Spinal cord (tissue), 10 donors: ENCODE results near the gene PTPN3. TPM values are rescaled to one million over a fixed set of nuclear protein-coding genes. Genes with fewer than 3 reads are reported as not detected.

ENCODE experiments used
- DNase-seq, 6 donors: peaks; one replicate each; pipeline versions ENCODE4 v3.0.0 to v3.0.0-alpha.2; 2013 to 2015; ENCODE audit warnings: low spot score in 6 of 6, low read depth in 4 of 6
- H3K27ac ChIP-seq: one replicate; pipeline ENCODE4 v1.5.1; 2013; ENCODE audit warnings: low read depth, low read length, control low read depth
- H3K27me3 ChIP-seq: one replicate; pipeline ENCODE4 v1.6.1; 2013; ENCODE audit warnings: low read length; ENCODE audit not compliant: control insufficient read depth, insufficient read depth
- H3K36me3 ChIP-seq: one replicate; pipeline ENCODE4 v1.6.1; 2013; ENCODE audit warnings: low read length; ENCODE audit not compliant: control insufficient read depth, insufficient read depth
- H3K4me1 ChIP-seq: one replicate; pipeline ENCODE4 v1.6.1; 2013; ENCODE audit warnings: low read length; ENCODE audit not compliant: control insufficient read depth, insufficient read depth
- H3K4me3 ChIP-seq: one replicate; pipeline ENCODE4 v1.5.1; 2013; ENCODE audit warnings: low read depth, low read length, control low read depth
- H3K9me3 ChIP-seq: one replicate; pipeline ENCODE4 v1.6.1; 2013; ENCODE audit warnings: low read length; ENCODE audit not compliant: control insufficient read depth, insufficient read depth
- WGBS: methylation state at CpG from one replicate; pipeline ENCODE4 v1.1.5; 2013; ENCODE audit warnings: missing lambda C conversion rate; ENCODE audit not compliant: insufficient coverage; 5-methylcytosine and 5-hydroxymethylcytosine counted together
- polyA plus RNA-seq, 2 donors: library from polyadenylated mRNA; unstranded; fragments of 120-200 nt; gene quantifications; one replicate each; pipeline ENCODE4 v1.2.1, GENCODE V29; 2013; ENCODE audit not compliant: insufficient read length in 2 of 2
- total RNA-seq, 2 donors: library from RNA; depleted of rRNA in 1 of 2; stranded (reverse); fragments of 120-200 nt in 1 of 2; fragments of >200 nt in 1 of 2; gene quantifications; one replicate each; pipeline versions ENCODE4 v1.2.3 to v1.2.4, GENCODE V29; 2013 to 2014
- donor health status: healthy.

Gene PTPN3
- total and polyA plus RNA-seq, 4 donors = 2.3 to 8.1 (median 7.1) TPM

DNA sequence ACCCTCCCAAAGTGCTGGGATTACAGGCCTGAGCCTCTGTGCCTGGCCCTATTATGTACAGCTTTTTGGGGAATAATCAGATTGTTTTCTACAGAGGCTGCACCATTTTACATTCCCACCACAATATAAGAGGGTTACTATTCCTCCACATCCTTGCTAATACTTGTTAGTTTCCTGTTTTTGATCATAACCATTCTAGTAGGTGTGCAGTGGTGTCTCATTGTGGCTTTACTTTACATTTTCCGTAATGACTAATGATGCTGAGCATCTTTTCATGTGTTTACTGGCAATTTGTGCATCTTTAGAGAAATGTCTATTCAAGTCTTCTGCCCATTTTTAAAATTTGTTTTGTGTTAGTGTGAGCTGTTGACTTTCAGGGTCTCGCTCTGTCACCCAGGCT lies 18.3 kb downstream of the PTPN3 start:
- H3K27ac ChIP-seq = no peak overlapping the region
- H3K4me3 ChIP-seq = no peak overlapping the region
- H3K4me1 ChIP-seq = peaks cover 18% of the 10 kb centered on the region
- WGBS = 100% methylated on average over 1 of the region's 2 CpGs
- no peak for DNase-seq
- peaks cover 5% of the 10 kb centered on the region for H3K36me3 ChIP-seq
- H3K9me3 ChIP-seq = no peaks in the 10 kb centered on the region
- peaks cover 5% of the 10 kb centered on the region for H3K27me3 ChIP-seq

DNA sequence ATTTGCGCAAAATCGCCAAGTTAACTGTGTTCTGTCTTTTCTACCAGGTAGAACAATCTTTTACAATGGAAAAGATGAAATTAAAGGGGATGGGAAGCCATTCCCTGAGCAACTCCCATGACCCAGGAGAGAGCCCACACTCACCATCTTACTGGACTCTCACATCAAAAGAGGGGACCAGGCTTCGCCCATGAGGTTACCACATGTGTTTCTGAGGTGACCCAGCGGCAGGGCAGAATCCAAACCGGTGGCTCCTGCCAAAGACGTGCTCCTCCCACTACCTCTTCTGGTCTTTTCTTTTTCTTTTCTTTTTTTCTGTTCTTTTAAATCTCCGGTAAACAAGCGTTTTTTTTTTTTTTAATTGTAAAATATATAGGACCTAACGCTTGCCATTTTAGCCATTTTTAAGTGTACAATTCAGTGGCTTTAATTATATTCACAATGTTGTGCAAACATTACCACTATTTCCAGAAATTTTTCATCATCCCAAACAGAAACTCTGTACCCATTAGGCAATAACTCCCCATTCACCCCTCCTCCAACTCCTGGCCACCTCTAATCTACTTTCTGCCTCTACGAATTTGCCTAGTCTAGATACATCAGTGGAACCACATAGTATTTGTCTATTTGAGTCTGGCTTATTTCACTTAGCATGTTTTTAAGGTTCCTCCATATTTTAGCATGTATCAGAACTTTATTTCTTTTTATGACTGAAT lies 19.3 kb downstream of the PTPN3 start:
- peaks cover 5% of the 10 kb centered on the region for H3K27me3 ChIP-seq
- 84% methylated on average over 2 of the region's 10 CpGs for WGBS
- peaks cover 18% of the 10 kb centered on the region for H3K4me1 ChIP-seq
- no peaks in the 10 kb centered on the region for H3K36me3 ChIP-seq
- DNase-seq = no peak
- H3K27ac ChIP-seq = no peak overlapping the region
- no peaks in the 10 kb centered on the region for H3K9me3 ChIP-seq
- H3K4me3 ChIP-seq = no peak overlapping the region

DNA sequence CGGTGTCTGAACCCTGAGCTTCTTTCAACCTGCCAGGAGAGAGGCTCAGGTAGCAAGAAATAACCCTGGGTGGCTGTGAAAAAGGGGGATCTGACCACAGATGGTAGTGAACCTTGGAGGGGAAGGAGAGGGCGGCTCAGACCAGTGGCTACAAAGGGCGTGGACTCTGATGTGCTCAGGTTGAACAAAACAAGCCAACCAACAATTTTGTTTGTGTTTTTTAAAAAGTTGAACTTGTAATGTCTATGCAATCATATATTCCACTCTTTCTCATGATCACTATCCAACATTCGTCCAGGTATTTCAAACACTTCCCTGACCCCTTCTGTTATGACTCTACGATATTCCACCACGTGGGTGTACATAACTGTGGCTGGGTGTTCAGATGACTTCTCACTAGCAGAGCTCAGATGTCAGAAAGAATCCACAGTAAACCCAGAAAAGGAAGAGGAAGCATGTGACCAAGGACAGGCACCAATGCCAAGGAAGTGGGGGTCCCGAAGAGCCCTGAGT lies 20.0 kb downstream of the PTPN3 start:
- WGBS = 89% methylated on average over 2 of the region's 7 CpGs
- peaks cover 16% of the 10 kb centered on the region for H3K4me1 ChIP-seq
- no peak overlapping the region for H3K27ac ChIP-seq
- DNase-seq = no peak
- H3K27me3 ChIP-seq = peaks cover 8% of the 10 kb centered on the region
- H3K36me3 ChIP-seq = no peaks in the 10 kb centered on the region
- no peaks in the 10 kb centered on the region for H3K9me3 ChIP-seq
- H3K4me3 ChIP-seq = no peak overlapping the region

DNA sequence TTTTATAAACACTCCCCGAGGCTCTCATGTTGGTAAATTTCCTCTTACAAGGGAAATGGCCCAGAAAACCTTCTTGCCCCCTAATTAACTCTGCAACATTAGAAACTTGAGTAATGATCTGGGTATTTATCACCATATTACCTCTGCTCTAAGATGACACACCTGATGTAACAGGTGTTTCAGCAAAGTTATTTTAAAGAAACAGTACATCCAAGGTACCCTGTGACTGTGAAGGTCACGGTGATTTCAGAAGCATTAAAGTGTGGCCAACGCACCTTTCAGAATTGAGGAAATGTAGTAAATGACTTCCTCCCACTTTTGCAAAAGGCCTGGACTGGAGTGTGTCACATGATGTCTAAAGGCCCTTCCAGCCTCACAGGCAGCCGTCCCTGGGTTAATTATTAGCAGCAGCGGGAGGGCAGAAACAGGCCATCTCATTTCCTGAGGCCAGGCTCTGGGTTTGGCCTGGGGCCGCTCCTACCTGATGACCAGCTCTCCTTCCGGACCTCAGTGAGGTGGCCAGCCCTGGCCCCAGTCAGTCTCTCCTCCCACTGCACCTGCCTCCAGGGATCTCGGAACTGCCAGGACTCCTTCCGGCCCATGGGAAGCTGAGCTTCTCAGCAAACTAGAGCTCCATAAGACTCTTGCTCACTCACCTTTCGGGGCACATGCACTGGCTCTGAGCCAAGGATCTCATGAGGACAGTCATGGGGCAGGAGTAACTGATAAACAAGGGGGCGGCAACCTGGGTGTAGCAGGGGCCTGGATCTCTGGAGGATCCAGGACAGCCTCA lies 20.7 kb downstream of the PTPN3 start:
- Histone ChIP-seq H3K4me1 (peaks cover 9% of the 10 kb centered on the region), H3K27me3 (peaks cover 5% of the 10 kb centered on the region), H3K4me3 (no peak overlapping the region), H3K9me3 (no peaks in the 10 kb centered on the region), H3K27ac (no peak overlapping the region), H3K36me3 (no peaks in the 10 kb centered on the region)
- no peak for DNase-seq
- 72% methylated on average over 9 of the region's 11 CpGs for WGBS

DNA sequence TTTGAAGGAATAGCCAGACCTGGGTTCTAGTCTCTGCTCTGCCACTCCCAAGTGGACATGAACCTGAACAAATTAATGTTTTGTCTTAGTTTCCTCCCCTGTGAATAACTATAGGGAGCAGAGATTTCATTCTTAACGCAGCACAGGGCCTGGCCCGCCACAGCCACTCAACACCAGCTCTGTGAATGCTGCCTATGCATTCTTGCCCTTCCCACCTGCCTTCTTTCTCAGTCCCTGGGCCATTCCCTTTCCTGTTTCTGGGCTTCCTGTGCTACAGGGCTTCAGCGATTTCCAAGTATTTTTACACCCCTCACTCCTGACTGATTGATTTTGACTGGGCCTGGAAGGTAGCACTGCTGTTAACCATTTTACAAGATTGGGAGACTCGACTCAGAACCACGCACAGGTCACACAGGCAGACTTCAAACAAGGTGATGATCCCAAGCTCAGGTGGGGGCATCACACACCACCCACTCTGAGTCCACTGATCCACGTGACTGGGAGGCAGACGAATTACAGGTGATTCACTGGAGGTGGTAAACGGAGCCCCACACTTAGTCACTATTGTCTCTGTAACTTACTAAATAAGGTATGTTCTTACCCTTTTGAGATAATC lies 21.4 kb downstream of the PTPN3 start:
- WGBS = 92% methylated on average over 4 of the region's 8 CpGs
- DNase-seq = no peak
- H3K27me3 ChIP-seq = peaks cover 4% of the 10 kb centered on the region
- H3K27ac ChIP-seq = no peak overlapping the region
- peaks cover 6% of the 10 kb centered on the region for H3K4me1 ChIP-seq
- H3K4me3 ChIP-seq = no peak overlapping the region
- no peaks in the 10 kb centered on the region for H3K9me3 ChIP-seq
- no peaks in the 10 kb centered on the region for H3K36me3 ChIP-seq

DNA sequence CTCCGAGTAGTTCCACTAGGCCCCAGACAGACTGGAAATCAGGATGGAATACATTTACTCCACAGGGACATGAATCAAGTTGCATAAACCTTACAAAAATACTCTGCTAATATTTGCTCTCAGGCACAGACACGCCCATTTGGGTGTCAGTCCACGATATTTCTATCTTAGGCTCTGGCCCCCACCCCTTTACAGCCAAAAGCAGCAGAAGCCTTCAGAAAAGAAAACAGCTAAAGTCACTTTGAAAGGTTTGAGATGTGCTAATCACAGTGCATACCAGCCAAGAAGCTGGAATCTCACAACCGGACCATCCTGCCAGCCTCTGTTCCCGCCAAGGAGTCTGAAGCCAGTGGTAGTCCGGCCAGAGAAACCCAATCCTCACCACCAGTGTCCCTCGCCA lies 22.6 kb downstream of the PTPN3 start:
- no peak overlapping the region for H3K27ac ChIP-seq
- peaks cover 4% of the 10 kb centered on the region for H3K27me3 ChIP-seq
- no peaks in the 10 kb centered on the region for H3K36me3 ChIP-seq
- no peak overlapping the region for H3K4me3 ChIP-seq
- 56% methylated on average over 7 of the region's 7 CpGs for WGBS
- peak in 1 of 6 donors; percentile 30 for DNase-seq
- no peaks in the 10 kb centered on the region for H3K9me3 ChIP-seq
- H3K4me1 ChIP-seq = peaks cover 4% of the 10 kb centered on the region

DNA sequence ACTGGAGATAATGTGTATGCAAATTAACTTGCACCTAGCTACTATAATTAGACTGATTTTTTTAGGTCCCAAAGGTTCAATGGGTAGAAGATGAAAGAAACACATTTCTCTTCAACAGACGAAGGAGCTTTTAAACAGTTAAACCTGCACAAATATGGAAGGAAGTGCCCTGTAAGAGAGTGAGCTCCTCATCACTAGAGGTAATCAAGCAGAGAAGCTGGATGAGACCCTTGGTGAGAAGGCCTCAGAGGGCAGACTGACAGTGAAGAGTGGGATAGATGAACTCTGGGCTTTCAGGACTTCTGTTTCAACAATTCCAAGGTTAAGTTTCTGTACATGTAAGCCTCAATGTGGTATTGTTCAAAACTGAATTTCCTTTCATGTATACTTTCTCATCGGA lies 23.2 kb downstream of the PTPN3 start:
- peaks cover 6% of the 10 kb centered on the region for H3K4me1 ChIP-seq
- no peak overlapping the region for H3K4me3 ChIP-seq
- no peaks in the 10 kb centered on the region for H3K36me3 ChIP-seq
- DNase-seq = no peak
- H3K9me3 ChIP-seq = no peaks in the 10 kb centered on the region
- WGBS = no CpG with 5 or more reads among the region's 2 CpGs
- H3K27ac ChIP-seq = no peak overlapping the region
- H3K27me3 ChIP-seq = peaks cover 4% of the 10 kb centered on the region

DNA sequence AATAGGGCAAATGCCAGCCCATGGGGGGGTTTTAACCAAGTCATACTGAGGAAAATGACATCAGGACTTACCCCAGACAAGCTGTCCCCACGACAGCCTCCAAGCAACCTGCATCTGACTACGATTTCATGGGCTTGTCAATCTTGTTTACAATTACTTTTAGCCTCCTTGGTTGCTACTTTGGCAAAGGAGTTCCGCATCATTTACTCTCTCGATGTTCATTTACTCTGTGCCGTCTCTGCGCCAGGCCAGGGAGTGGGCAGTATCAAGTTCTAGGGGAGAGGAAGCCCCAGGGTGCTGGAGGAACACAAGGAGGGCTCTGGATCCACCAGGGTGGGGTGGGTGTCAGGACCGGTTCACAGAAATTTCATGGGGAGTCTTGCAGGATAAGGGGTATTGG lies 23.9 kb downstream of the PTPN3 start:
- no peak for DNase-seq
- H3K4me3 ChIP-seq = no peak overlapping the region
- no peaks in the 10 kb centered on the region for H3K36me3 ChIP-seq
- peaks cover 10% of the 10 kb centered on the region for H3K4me1 ChIP-seq
- H3K9me3 ChIP-seq = no peaks in the 10 kb centered on the region
- no peak overlapping the region for H3K27ac ChIP-seq
- 62% methylated on average over 4 of the region's 7 CpGs for WGBS
- peaks cover 4% of the 10 kb centered on the region for H3K27me3 ChIP-seq

DNA sequence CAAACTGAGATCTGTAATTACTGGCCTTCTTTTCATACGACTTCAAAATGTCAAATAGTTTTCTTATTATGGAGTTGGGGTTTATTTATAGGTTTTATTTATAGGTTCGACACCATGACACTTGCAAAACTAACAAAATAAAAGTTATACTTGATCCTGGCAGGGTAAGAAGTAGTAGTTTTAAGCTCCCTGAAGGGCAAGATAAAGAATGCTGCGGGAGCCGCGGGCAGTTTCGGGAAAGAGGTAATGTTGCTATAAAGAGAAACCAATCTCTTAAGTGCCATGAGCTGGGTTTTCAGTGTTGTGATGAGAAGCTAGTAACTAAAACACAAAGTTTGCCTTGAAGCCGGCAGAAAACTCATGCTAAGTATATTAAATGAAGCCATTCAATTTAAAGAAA lies 24.8 kb downstream of the PTPN3 start:
- H3K27ac ChIP-seq = no peak overlapping the region
- H3K9me3 ChIP-seq = no peaks in the 10 kb centered on the region
- DNase-seq = no peak
- 49% methylated on average over 4 of the region's 7 CpGs for WGBS
- no peaks in the 10 kb centered on the region for H3K36me3 ChIP-seq
- H3K27me3 ChIP-seq = peaks cover 4% of the 10 kb centered on the region
- no peak overlapping the region for H3K4me3 ChIP-seq
- H3K4me1 ChIP-seq = peaks cover 13% of the 10 kb centered on the region
